DND-41 (cell line): ENCODE measurements around the gene CDX2.

Experiments
- ATAC-seq: fragments of 200-7000 bp; cut with Tn5 transposase; 3 replicates; pipeline ENCODE4 v1.9.1; 2021; ENCODE audit warnings: low read depth; ENCODE audit not compliant: insufficient read depth
- DNase-seq: peaks from one replicate; pipeline ENCODE4 v3.0.0-alpha.2; 2020
- H2AFZ ChIP-seq: 2 replicates; pipeline ENCODE4 v1.6.0; 2012; ENCODE audit warnings: low read depth, low read length
- H3K27ac ChIP-seq: 2 replicates; pipeline ENCODE4 v1.5.1; 2012; ENCODE audit warnings: low read length, inconsistent platforms
- H3K27me3 ChIP-seq: fragments of 200-600 bp; sonication (generic); 2 replicates; pipeline ENCODE4 v1.6.0; 2012; ENCODE audit warnings: low read length, mild to moderate bottlenecking, inconsistent platforms; ENCODE audit not compliant: insufficient read depth, poor library complexity
- H3K36me3 ChIP-seq: 2 replicates; pipeline ENCODE4 v1.5.1; 2012; ENCODE audit warnings: low read length, inconsistent platforms; ENCODE audit not compliant: insufficient read depth
- H3K4me1 ChIP-seq: 2 replicates; pipeline ENCODE4 v1.5.1; 2012; ENCODE audit warnings: mild to moderate bottlenecking, low read length; ENCODE audit not compliant: insufficient read depth
- H3K4me2 ChIP-seq: 2 replicates; pipeline ENCODE4 v1.6.0; 2012; ENCODE audit warnings: mild to moderate bottlenecking, moderate library complexity, low read length, inconsistent platforms; ENCODE audit not compliant: insufficient read depth
- H3K4me3 ChIP-seq, 2 experiments: fragments of 200-600 bp in 1 of 2; shearing (Covaris generic) in 1 of 2; 2 replicates each; pipeline ENCODE4 v1.5.1; 2012 to 2016; ENCODE audit warnings: inconsistent platforms in 2 of 2, low read length in 2 of 2, mild to moderate bottlenecking in 2 of 2, low read depth in 1 of 2, moderate library complexity in 1 of 2
- H3K79me2 ChIP-seq: 2 replicates; pipeline ENCODE4 v1.6.0; 2012; ENCODE audit warnings: low read length, inconsistent platforms; ENCODE audit not compliant: insufficient read depth
- H3K9ac ChIP-seq: 2 replicates; pipeline ENCODE4 v1.6.0; 2012; ENCODE audit warnings: low read depth, mild to moderate bottlenecking, inconsistent platforms, low read length, moderate library complexity
- H3K9me3 ChIP-seq: 2 replicates; pipeline ENCODE4 v1.5.1; 2012; ENCODE audit warnings: low read length, moderate library complexity, mild to moderate bottlenecking, inconsistent platforms; ENCODE audit not compliant: insufficient read depth, severe bottlenecking
- H4K20me1 ChIP-seq: 2 replicates; pipeline ENCODE4 v1.6.0; 2012; ENCODE audit warnings: low read length; ENCODE audit not compliant: insufficient read depth
- EZH2 ChIP-seq: IDR thresholded peaks from 3 replicates; pipeline ENCODE4 v1.6.1; 2012; ENCODE audit warnings: borderline replicate concordance, low read depth, mild to moderate bottlenecking, moderate library complexity, low read length, inconsistent platforms; ENCODE audit not compliant: severe bottlenecking
- TF ChIP-seq, protein P1 (sequence below): IDR thresholded peaks from 2 replicates; pipeline ENCODE4 v1.5.1; 2012; ENCODE audit warnings: borderline replicate concordance, low read length, moderate library complexity, mild to moderate bottlenecking; ENCODE audit not compliant: poor library complexity, severe bottlenecking; ENCODE audit errors: extremely low read depth

Gene CDX2

DNA sequence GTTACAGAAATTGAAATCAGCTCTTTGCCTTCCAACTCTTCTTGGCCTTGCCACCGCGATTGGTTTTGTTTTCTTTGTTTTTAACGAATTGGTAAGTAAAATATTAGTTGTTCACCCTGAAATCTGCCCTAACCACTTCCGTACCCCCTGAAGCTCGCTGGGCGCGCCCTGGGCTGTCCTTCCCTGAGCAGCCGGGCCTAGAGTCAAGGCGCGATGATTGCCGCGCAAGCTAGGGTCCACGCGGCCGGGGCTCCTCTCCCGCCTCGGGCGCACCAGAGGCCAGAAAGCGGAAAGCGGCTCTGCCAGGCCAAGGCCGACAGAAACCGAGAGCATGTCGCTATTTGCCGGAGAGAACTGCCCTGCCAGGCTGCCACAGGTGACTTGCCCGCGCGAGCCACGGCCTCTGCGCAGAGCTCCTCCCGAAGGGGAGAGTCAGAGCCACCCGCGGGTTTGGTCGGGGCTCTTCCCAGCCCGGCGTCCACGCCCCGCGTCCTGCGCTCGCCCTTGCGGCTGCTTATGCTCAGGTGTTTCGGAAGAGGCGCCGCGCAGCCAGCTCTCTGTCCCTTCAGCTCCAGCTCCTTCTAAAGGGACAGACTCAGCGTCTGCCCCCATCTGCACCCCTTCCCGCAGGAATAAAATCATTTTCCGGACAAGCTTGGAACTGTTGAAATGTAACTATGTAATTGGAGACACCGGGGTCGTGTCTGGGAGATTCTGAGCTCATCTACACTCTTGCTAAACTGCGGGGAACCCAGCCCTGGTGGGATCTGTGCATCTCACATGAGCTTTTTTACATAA, 6.6 kb upstream of the CDX2 start:
- TF ChIP-seq EZH2, result no peak
- TF ChIP-seq, protein P1, sequence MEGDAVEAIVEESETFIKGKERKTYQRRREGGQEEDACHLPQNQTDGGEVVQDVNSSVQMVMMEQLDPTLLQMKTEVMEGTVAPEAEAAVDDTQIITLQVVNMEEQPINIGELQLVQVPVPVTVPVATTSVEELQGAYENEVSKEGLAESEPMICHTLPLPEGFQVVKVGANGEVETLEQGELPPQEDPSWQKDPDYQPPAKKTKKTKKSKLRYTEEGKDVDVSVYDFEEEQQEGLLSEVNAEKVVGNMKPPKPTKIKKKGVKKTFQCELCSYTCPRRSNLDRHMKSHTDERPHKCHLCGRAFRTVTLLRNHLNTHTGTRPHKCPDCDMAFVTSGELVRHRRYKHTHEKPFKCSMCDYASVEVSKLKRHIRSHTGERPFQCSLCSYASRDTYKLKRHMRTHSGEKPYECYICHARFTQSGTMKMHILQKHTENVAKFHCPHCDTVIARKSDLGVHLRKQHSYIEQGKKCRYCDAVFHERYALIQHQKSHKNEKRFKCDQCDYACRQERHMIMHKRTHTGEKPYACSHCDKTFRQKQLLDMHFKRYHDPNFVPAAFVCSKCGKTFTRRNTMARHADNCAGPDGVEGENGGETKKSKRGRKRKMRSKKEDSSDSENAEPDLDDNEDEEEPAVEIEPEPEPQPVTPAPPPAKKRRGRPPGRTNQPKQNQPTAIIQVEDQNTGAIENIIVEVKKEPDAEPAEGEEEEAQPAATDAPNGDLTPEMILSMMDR, result no peak
- DNase-seq, result no peak
- Histone ChIP-seq H3K27me3 (no peaks in the 10 kb centered on the region), H2AFZ (no peak overlapping the region), H3K36me3 (no peaks in the 10 kb centered on the region), H3K79me2 (no peaks in the 10 kb centered on the region), H3K4me2 (no peak overlapping the region), H3K4me1 (no peaks in the 10 kb centered on the region), H3K27ac (no peak overlapping the region), H4K20me1 (no peaks in the 10 kb centered on the region), H3K9ac (no peak overlapping the region), H3K4me3 (no peak overlapping the region), H3K9me3 (no peaks in the 10 kb centered on the region)
- ATAC-seq, result no peak

- H4K20me1 ChIP-seq, result no peaks in the 10 kb centered on the region
- H3K4me3 ChIP-seq, result no peak overlapping the region
- DNase-seq (no peak), ATAC-seq (no peak)
- H3K27me3 ChIP-seq, result no peaks in the 10 kb centered on the region
- H3K4me1 ChIP-seq, result no peaks in the 10 kb centered on the region
- TF ChIP-seq, protein P1, result no peak
- TF ChIP-seq EZH2, result no peak
- H3K4me2 ChIP-seq, result no peak overlapping the region
- H3K9ac ChIP-seq, result no peak overlapping the region
- no peaks in the 10 kb centered on the region for H3K36me3 ChIP-seq
- no peaks in the 10 kb centered on the region for H3K9me3 ChIP-seq
- H2AFZ ChIP-seq, result no peak overlapping the region
- no peak overlapping the region for H3K27ac ChIP-seq
- no peaks in the 10 kb centered on the region for H3K79me2 ChIP-seq
Observed at GRCh38 chr13:27973961-27974662, 5.0 kb upstream of the CDX2 start.

- Histone ChIP-seq H3K27me3 (no peaks in the 10 kb centered on the region), H3K4me1 (no peaks in the 10 kb centered on the region)
Observed at GRCh38 chr13:27973291-27973690, 4.2 kb upstream of the CDX2 start.

More at GRCh38 chr13:27973291-27973690, 4.2 kb upstream of the CDX2 start:
- Histone ChIP-seq H3K9me3 (no peaks in the 10 kb centered on the region), H3K36me3 (no peaks in the 10 kb centered on the region), H3K4me2 (no peak overlapping the region), H4K20me1 (no peaks in the 10 kb centered on the region), H3K4me3 (no peak overlapping the region), H3K79me2 (no peaks in the 10 kb centered on the region), H3K9ac (no peak overlapping the region), H3K27ac (no peak overlapping the region), H2AFZ (no peak overlapping the region)
- ATAC-seq, result no peak
- no peak for DNase-seq
- TF ChIP-seq EZH2, result no peak
- TF ChIP-seq, protein P1, result no peak
